GM23248 (cell line): Measurements from ENCODE around the gene SAMD13.

Source experiments
- EZH2 ChIP-seq: fragments of 200-600 bp; sonication (generic); IDR thresholded peaks from 2 replicates; pipeline ENCODE4 v1.6.1; 2018; ENCODE audit warnings: antibody characterized with exemption, mild to moderate bottlenecking; ENCODE audit not compliant: insufficient read depth, poor library complexity, severe bottlenecking
- EZH2phosphoT487 ChIP-seq: fragments of 200-600 bp; sonication (generic); IDR thresholded peaks from 2 replicates; pipeline ENCODE4 v1.6.1; 2018; ENCODE audit warnings: antibody characterized with exemption, moderate library complexity, mild to moderate bottlenecking, low read depth; ENCODE audit not compliant: insufficient read depth

DNA sequence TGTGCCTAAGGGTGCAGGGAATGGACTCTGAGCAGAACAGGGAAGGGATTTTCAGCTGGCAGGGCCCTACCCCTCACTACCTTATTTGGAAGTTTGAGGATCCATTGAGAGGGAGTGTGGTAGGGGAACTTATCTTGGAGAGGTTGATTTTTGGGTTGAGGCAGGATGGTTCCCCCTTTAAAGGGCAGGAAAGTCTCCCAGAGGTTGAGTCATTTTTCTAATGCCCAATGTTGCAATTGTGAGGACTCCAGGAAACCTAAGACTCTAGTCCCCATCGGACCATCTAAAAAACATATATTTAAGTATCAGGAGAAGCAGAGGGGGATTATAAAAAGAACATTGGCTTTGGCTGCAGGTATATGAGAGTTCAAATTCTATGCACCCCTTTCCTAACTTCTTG lies 47.3 kb downstream of the SAMD13 start:
- TF ChIP-seq EZH2 (no peak), EZH2phosphoT487 (no peak)
